Dendritic cell treated with granulocyte-macrophage colony-stimulating factor and Interleukin-4, amounts not matched to agents 40 ng/mL and 50 ng/mL, for 4 days (primary cell): ENCODE results near the gene ABAT.
"Not testable (repeated sequence)": the region's sequence is repeated elsewhere in the genome, so short reads cannot be mapped to it uniquely, and the experiment has no call there.

Experiments used
- H3K27ac Mint-ChIP-seq: one replicate; pipeline ENCODE4 v1.8.0; 2022; ENCODE audit warnings: mild to moderate bottlenecking, mixed read lengths
- H3K27me3 Mint-ChIP-seq: one replicate; pipeline ENCODE4 v1.8.0; 2022; ENCODE audit warnings: mild to moderate bottlenecking, mixed read lengths
- H3K36me3 Mint-ChIP-seq: one replicate; pipeline ENCODE4 v1.8.0; 2022; ENCODE audit warnings: low read depth, mixed read lengths
- H3K4me1 Mint-ChIP-seq: one replicate; pipeline ENCODE4 v1.8.0; 2022; ENCODE audit warnings: low read depth, mixed read lengths
- H3K4me3 Mint-ChIP-seq: one replicate; pipeline ENCODE4 v1.8.0; 2022; ENCODE audit warnings: mild to moderate bottlenecking, moderate library complexity, mixed read lengths
- H3K9me3 Mint-ChIP-seq: one replicate; pipeline ENCODE4 v1.8.0; 2022; ENCODE audit warnings: mixed read lengths
- intact Hi-C: fragments of 100-400 bp; cut with micrococcal nuclease; formaldehyde crosslinking; loops from one replicate; pipeline ENCODE4 v1.15.0; 2022

Gene ABAT

GRCh38 chr16:8704098-8704497, 29.7 kb downstream of the ABAT start:
- no peaks in the 10 kb centered on the region for H3K9me3 Mint-ChIP-seq
- H3K36me3 Mint-ChIP-seq = peaks cover 43% of the 10 kb centered on the region
- H3K4me1 Mint-ChIP-seq = peaks cover 6% of the 10 kb centered on the region
- no peak overlapping the region for H3K4me3 Mint-ChIP-seq
- no peaks in the 10 kb centered on the region for H3K27me3 Mint-ChIP-seq
- no peak overlapping the region for H3K27ac Mint-ChIP-seq
- intact Hi-C loops = no loop called here

DNA sequence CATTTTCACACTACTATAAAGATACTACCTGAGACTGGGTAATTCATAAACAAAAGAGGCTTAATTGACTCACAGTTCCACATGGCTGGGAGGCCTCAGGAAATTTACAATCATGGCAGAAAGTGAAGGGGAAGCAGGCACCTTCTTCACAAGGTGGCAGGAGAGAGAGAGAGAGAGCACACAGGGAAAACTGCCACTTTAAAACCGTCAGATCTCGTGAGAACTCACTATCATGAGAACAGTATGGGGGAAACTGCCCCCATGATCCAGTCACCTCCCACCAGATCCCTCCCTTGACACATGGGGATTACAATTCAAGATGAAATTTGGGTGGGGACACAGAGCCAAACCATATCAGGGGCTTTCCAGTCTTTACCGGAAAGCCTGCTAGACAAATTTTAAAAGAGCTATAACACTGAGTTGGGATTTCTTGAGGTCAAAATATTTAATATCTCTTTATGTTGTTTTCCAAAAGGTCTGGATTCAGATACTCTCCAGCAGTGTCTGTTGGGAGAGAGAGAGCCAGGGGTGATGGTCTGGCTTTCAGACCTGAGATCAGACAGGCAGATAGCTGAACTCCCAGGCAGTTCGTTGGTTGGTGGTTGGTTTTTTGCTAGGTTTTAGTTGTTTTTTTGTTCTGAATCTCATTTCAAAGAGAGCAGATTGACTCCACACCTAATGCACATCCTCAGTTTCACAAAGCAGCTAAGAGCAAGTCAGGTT, 30.8 kb downstream of the ABAT start:
- H3K9me3 Mint-ChIP-seq, intact Hi-C loops, H3K4me1 Mint-ChIP-seq, H3K27me3 Mint-ChIP-seq, H3K27ac Mint-ChIP-seq, H3K4me3 Mint-ChIP-seq: not testable (repeated sequence)
- peaks cover 34% of the 10 kb centered on the region for H3K36me3 Mint-ChIP-seq

GRCh38 chr16:8708536-8708935, 34.1 kb downstream of the ABAT start:
- intact Hi-C loops = no loop called here
- peaks cover 25% of the 10 kb centered on the region for H3K36me3 Mint-ChIP-seq
- H3K27me3 Mint-ChIP-seq = peaks cover 7% of the 10 kb centered on the region
- peaks cover 6% of the 10 kb centered on the region for H3K4me1 Mint-ChIP-seq
- H3K4me3 Mint-ChIP-seq = no peak overlapping the region
- H3K27ac Mint-ChIP-seq = no peak overlapping the region
- no peaks in the 10 kb centered on the region for H3K9me3 Mint-ChIP-seq

- no peak overlapping the region for H3K27ac Mint-ChIP-seq
- intact Hi-C loops = no loop called here
- no peak overlapping the region for H3K4me3 Mint-ChIP-seq
- H3K36me3 Mint-ChIP-seq = peaks cover 36% of the 10 kb centered on the region
- no peaks in the 10 kb centered on the region for H3K9me3 Mint-ChIP-seq
- H3K4me1 Mint-ChIP-seq = peaks cover 6% of the 10 kb centered on the region
- H3K27me3 Mint-ChIP-seq = peaks cover 7% of the 10 kb centered on the region
These were observed 38.4 kb downstream of the ABAT start for GRCh38 chr16:8712589-8713361.

DNA sequence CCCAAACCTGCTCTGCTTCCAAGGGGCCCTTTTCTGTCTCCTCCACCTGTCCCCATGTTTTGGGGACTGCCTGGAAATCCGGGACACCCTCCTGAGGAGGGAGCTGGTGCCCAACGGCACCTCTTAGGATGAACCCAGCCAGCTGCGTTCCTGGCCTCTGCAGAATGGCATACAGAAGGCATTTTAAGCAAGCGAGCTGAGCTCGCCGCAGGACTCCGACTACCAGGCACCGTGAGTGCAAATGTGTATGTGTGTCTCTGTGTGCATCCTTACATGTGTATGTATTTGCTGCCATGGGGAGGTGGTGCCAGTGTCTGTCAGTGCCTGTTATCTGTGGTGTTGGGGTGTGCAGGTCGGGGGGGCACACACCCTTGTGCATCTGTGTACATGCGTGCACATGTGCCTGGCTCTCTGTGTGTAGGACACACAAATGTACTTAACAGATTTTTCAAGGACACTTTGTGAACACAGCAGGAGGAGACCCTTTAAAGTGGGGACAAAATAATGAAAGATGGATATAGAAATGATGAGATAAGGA, 39.3 kb downstream of the ABAT start:
- Mint-ChIP-seq H3K4me3 (no peak overlapping the region), H3K36me3 (peaks cover 45% of the 10 kb centered on the region), H3K9me3 (no peaks in the 10 kb centered on the region), H3K27ac (no peak overlapping the region), H3K4me1 (peaks cover 6% of the 10 kb centered on the region), H3K27me3 (peaks cover 8% of the 10 kb centered on the region)
- intact Hi-C loops = no loop called here

DNA sequence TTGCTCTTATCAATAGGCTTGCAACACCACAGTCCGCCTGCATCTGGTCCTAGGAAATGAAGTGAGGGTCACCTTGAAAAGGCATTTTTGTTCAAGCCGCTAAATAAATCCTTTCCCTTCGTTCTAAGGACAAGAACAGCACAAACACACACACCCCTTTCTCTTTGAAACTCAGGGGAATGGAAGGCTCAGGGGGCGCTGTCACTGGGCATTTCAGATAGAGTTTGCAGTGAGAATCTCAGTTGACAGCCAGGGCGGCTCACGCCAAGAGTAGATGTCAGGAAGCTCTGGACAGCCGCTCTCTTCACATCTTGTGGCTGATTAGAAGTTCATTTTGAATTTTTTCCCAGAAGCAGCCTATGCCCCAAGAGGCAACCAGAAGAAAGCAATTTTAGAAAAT, 39.8 kb downstream of the ABAT start:
- intact Hi-C loops = no loop called here
- H3K4me3 Mint-ChIP-seq = no peak overlapping the region
- H3K36me3 Mint-ChIP-seq = peaks cover 45% of the 10 kb centered on the region
- H3K4me1 Mint-ChIP-seq = peaks cover 6% of the 10 kb centered on the region
- H3K27me3 Mint-ChIP-seq = peaks cover 8% of the 10 kb centered on the region
- no peaks in the 10 kb centered on the region for H3K9me3 Mint-ChIP-seq
- H3K27ac Mint-ChIP-seq = no peak overlapping the region

DNA sequence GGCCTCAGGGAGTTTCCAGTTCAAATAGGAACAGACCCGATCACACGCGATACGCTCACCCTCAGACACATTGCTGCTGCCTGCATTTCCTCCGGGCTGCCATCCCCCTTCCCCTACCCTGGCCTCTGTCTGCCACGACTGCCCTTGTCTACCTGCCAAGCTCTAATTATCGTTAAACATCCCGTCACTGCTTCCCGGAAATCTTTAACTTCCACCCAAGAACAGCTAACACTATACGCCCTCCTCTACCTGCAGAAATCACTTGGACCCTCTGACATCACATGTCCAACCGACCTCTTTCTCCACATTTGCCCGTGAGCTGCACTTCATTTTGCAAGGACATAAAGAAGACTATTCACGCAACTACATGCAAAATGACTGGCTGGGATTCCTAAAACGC, 40.4 kb downstream of the ABAT start:
- intact Hi-C loops = no loop called here

GRCh38 chr16:8716052-8716451, 41.6 kb downstream of the ABAT start:
- Mint-ChIP-seq H3K27ac (no peak overlapping the region), H3K36me3 (peaks cover 42% of the 10 kb centered on the region), H3K27me3 (peaks cover 8% of the 10 kb centered on the region), H3K4me3 (no peak overlapping the region), H3K9me3 (no peaks in the 10 kb centered on the region), H3K4me1 (peaks cover 6% of the 10 kb centered on the region)
- intact Hi-C loops = no loop called here

More for the DNA sequence above, 40.4 kb downstream of the ABAT start:
- Mint-ChIP-seq H3K4me1 (peaks cover 6% of the 10 kb centered on the region), H3K27me3 (peaks cover 8% of the 10 kb centered on the region), H3K4me3 (no peak overlapping the region), H3K36me3 (peaks cover 45% of the 10 kb centered on the region), H3K9me3 (no peaks in the 10 kb centered on the region), H3K27ac (no peak overlapping the region)

GRCh38 chr16:8716592-8716991, 42.2 kb downstream of the ABAT start:
- peaks cover 3% of the 10 kb centered on the region for H3K27me3 Mint-ChIP-seq
- no peak overlapping the region for H3K27ac Mint-ChIP-seq
- peaks cover under 1% of the 10 kb centered on the region for H3K4me1 Mint-ChIP-seq
- intact Hi-C loops = no loop called here
- H3K36me3 Mint-ChIP-seq = peaks cover 37% of the 10 kb centered on the region
- H3K4me3 Mint-ChIP-seq = no peak overlapping the region
- no peaks in the 10 kb centered on the region for H3K9me3 Mint-ChIP-seq

GRCh38 chr16:8717469-8717868, 43.1 kb downstream of the ABAT start:
- Mint-ChIP-seq H3K4me1 (no peaks in the 10 kb centered on the region), H3K27me3 (peaks cover 1% of the 10 kb centered on the region), H3K9me3 (no peaks in the 10 kb centered on the region), H3K27ac (no peak overlapping the region), H3K4me3 (no peak overlapping the region), H3K36me3 (peaks cover 36% of the 10 kb centered on the region)
- intact Hi-C loops = no loop called here

- Mint-ChIP-seq H3K36me3 (peaks cover 36% of the 10 kb centered on the region), H3K9me3 (no peaks in the 10 kb centered on the region), H3K27ac (no peak overlapping the region), H3K4me1 (no peaks in the 10 kb centered on the region), H3K4me3 (no peak overlapping the region), H3K27me3 (peaks cover 1% of the 10 kb centered on the region)
- intact Hi-C loops = no loop called here
These were observed 43.5 kb downstream of the ABAT start for GRCh38 chr16:8717892-8718415.

DNA sequence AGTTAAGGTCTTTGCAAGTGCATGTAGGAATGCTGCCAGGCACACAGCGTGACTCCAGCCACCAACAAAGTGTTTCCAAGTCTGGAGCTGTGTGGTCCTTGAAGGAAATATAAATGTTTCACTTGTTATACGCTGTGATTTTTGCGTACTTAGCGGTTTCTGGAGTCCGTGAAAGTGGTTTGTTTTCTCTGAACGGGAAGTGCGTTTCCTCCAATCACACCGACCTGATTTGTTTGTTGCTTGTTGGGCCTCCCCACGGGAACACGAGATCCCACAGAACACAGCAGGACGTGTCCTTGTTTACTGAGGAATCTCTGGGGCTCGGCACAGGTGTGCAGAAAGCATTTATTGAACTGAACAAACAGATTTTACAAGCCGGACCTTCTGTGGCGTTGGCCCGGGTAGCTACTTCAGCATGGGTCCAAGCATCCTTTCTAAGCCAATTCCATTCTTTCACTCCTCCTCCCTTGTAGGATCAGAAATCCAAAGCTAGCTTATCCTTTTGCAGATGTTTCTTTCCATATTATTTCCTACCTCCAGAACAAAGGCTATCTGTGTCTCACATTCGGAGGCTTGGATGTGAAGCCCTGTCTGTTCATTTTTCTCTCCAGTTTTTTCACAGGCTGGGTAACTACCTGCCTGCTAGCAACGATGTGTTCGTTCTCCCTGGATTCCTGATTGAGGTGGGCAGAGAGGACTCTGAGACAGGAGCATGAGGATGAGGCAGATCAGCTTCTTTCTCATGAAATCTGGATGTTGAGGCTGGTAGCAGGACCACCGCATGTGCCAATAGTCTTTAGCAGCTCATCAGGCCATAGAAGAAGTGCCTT, 44.6 kb downstream of the ABAT start:
- Mint-ChIP-seq H3K27ac (no peak overlapping the region), H3K27me3 (peaks cover 1% of the 10 kb centered on the region), H3K4me3 (no peak overlapping the region), H3K9me3 (no peaks in the 10 kb centered on the region), H3K4me1 (no peaks in the 10 kb centered on the region), H3K36me3 (peaks cover 28% of the 10 kb centered on the region)
- intact Hi-C loops = no loop called here

DNA sequence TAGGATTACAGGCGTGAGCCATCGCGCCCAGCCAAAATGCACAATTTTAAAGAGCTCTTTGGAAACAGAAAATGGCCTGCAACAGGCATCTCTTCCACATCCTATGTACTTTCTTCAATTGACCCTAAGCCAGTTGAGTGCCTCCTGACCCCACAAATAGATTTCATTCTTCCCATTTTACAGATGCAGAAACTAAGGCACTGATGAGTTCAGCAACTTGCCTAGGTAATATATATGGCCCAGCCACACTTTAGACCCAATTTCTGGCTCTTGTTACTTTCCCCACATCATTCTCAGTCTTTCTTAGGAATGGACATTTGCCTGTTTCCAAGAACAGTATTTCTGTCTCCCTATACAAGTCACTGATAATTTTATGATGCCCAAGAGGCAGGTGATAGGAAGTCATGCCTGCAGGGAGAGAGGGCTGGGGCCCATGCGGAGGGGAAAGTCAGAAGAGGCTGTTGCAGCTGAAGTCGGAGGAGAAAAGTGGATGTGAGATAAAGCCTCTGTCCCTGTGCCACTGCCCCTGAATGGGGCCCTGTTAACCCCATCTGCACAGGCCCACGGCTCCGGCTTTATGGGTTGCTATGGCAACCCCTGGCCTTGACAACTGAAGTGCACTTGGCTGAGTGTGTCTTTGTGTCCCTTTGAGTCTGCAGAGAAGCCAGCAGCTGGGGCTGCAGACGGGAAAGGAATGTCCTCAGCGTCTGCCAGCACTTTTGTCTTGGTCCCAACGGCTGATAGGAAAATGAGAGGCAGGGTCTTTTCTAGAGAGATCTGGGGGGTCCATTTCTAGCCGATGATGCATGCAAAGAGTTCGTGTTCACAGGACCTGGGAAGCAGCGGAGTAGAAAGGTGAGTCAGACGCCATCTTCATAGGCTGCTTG, 45.9 kb downstream of the ABAT start:
- Mint-ChIP-seq H3K27ac (no peak overlapping the region), H3K4me1 (peaks cover 4% of the 10 kb centered on the region), H3K27me3 (peaks cover 1% of the 10 kb centered on the region), H3K36me3 (peaks cover 15% of the 10 kb centered on the region), H3K4me3 (no peak overlapping the region), H3K9me3 (no peaks in the 10 kb centered on the region)
- intact Hi-C loops = no loop called here
